Thyroid gland (tissue), 4 donors: ENCODE data around the gene RRP8. TPM values are rescaled to one million over a fixed set of nuclear protein-coding genes. Genes with fewer than 3 reads are reported as not detected.

Experiments
- DNase-seq, 2 donors: peaks; one replicate each; pipeline ENCODE4 v3.0.0-alpha.2; 2019
- H3K27ac ChIP-seq, 3 donors: fragments of 200-600 bp; sonication (generic); 1 replicate in 2 of 3; 2 replicates in 1 of 3; pipeline ENCODE4 v1.5.1; 2016 to 2019; ENCODE audit warnings: mild to moderate bottlenecking in 1 of 3, moderate library complexity in 1 of 3
- H3K27me3 ChIP-seq: fragments of 200-600 bp; sonication (generic); one replicate; pipeline ENCODE4 v1.5.1; 2019
- H3K36me3 ChIP-seq, 2 donors: fragments of 200-600 bp; sonication (generic); one replicate each; pipeline ENCODE4 v1.5.1; 2016 to 2019
- H3K4me1 ChIP-seq, 2 donors: fragments of 200-600 bp; sonication (generic); one replicate each; pipeline ENCODE4 v1.5.1; 2017 to 2019
- H3K4me3 ChIP-seq, 3 donors: fragments of 200-600 bp; sonication (generic); replicated peaks in 1 of 3; 1 replicate in 2 of 3; 2 replicates in 1 of 3; pipeline ENCODE4 v1.5.1; 2016; ENCODE audit warnings: mild to moderate bottlenecking in 1 of 3
- H3K9me3 ChIP-seq: fragments of 200-600 bp; sonication (generic); one replicate; pipeline ENCODE4 v1.5.1; 2017
- CTCF ChIP-seq, 6 experiments: fragments of 200-600 bp in 3 of 6; fragments of 450-650 bp in 3 of 6; sonication (generic) in 3 of 6; IDR thresholded peaks; one replicate each; pipeline ENCODE4 v1.5.1; 2016 to 2019; ENCODE audit warnings: antibody characterized with exemption in 6 of 6, mild to moderate bottlenecking in 2 of 6, inconsistent platforms in 1 of 6, moderate library complexity in 1 of 6
- POLR2A ChIP-seq, 2 donors: fragments of 450-650 bp; IDR thresholded peaks; one replicate each; pipeline ENCODE4 v1.6.1; 2017; ENCODE audit warnings: antibody characterized with exemption in 2 of 2, mild to moderate bottlenecking in 2 of 2, moderate library complexity in 1 of 2
- WGBS, 2 donors: methylation state at CpG; one replicate each; pipeline ENCODE4 v1.1.5; 2017; 5-methylcytosine and 5-hydroxymethylcytosine counted together
- intact Hi-C: fragments of 100-400 bp; cut with DNase I; formaldehyde crosslinking; loops from one replicate; pipeline ENCODE4 v1.15.1; 2023
- total RNA-seq, 4 donors: library from RNA; depleted of rRNA; stranded (reverse); fragments of >200 nt; gene quantifications; one replicate each; pipeline ENCODE4 v1.2.3, GENCODE V29; 2016

RRP8 gene
- total RNA-seq, 4 donors from 2014 or later: 12.9 to 36.7 (median 18.8) TPM

GRCh38 chr11:6594142-6594768 is 9.2 kb downstream of the RRP8 start:
- intact Hi-C loops: no loop called here
- no peaks in the 10 kb centered on the region for H3K9me3 ChIP-seq
- 73 to 91% methylated on average over 3 of the region's 3 CpGs for WGBS, 2 donors
- H3K27me3 ChIP-seq: no peaks in the 10 kb centered on the region
- no peak overlapping the region for H3K27ac ChIP-seq
- H3K36me3 ChIP-seq: peaks cover 4 to 8% of the 10 kb centered on the region in 2 donors
- TF ChIP-seq CTCF (IDR thresholded peaks at IDR 0.05) (no peak), POLR2A (IDR thresholded peaks at IDR 0.05) (no peak)
- no peak for DNase-seq
- H3K4me1 ChIP-seq: peaks cover 8 to 15% of the 10 kb centered on the region in 2 donors
- no peak overlapping the region for H3K4me3 ChIP-seq

GRCh38 chr11:6588018-6588417 is 15.4 kb downstream of the RRP8 start:
- peak overlapping the region; percentile 15 to 83 (median 19) for H3K27ac ChIP-seq

GRCh38 chr11:6587360-6587953 is 16.0 kb downstream of the RRP8 start:
- intact Hi-C loops: no loop called here

More at GRCh38 chr11:6588018-6588417, 15.4 kb downstream of the RRP8 start:
- DNase-seq: no peak
- WGBS, 2 donors: 92 to 94% methylated on average over 1 of the region's 1 CpG
- TF ChIP-seq POLR2A (IDR thresholded peaks at IDR 0.05): no peak
- TF ChIP-seq CTCF (IDR thresholded peaks at IDR 0.05): no peak
- Histone ChIP-seq H3K9me3 (no peaks in the 10 kb centered on the region), H3K4me3 (no peak overlapping the region), H3K36me3 (no peaks in the 10 kb centered on the region), H3K27me3 (no peaks in the 10 kb centered on the region), H3K4me1 (peaks cover 6 to 9% of the 10 kb centered on the region in 2 donors)
- intact Hi-C loops: no loop called here

GRCh38 chr11:6586434-6587359 is 16.7 kb downstream of the RRP8 start:
- WGBS, 2 donors: 93 to 95% methylated on average over 9 to 13 of the region's 25 CpGs
- intact Hi-C loops: no loop called here
- Histone ChIP-seq H3K9me3 (no peaks in the 10 kb centered on the region), H3K27ac (no peak overlapping the region), H3K4me3 (no peak overlapping the region), H3K4me1 (peaks cover 6 to 9% of the 10 kb centered on the region in 2 donors), H3K27me3 (no peaks in the 10 kb centered on the region), H3K36me3 (no peaks in the 10 kb centered on the region)
- TF ChIP-seq POLR2A (IDR thresholded peaks at IDR 0.05) (no peak), CTCF (IDR thresholded peaks at IDR 0.05) (no peak)
- DNase-seq: no peak

More at GRCh38 chr11:6587360-6587953, 16.0 kb downstream of the RRP8 start:
- TF ChIP-seq CTCF (IDR thresholded peaks at IDR 0.05): no peak
- TF ChIP-seq POLR2A (IDR thresholded peaks at IDR 0.05): no peak
- WGBS, 2 donors: 60 to 68% methylated on average over 11 of the region's 11 CpGs
- Histone ChIP-seq H3K36me3 (no peaks in the 10 kb centered on the region), H3K27me3 (no peaks in the 10 kb centered on the region), H3K9me3 (no peaks in the 10 kb centered on the region), H3K27ac (peak overlapping the region; percentile 15 to 83 (median 19)), H3K4me3 (no peak overlapping the region), H3K4me1 (peaks cover 6 to 9% of the 10 kb centered on the region in 2 donors)
- peak; percentile 87 to 94 for DNase-seq
